ENCODE data around the gene FBXO40.

DNA sequence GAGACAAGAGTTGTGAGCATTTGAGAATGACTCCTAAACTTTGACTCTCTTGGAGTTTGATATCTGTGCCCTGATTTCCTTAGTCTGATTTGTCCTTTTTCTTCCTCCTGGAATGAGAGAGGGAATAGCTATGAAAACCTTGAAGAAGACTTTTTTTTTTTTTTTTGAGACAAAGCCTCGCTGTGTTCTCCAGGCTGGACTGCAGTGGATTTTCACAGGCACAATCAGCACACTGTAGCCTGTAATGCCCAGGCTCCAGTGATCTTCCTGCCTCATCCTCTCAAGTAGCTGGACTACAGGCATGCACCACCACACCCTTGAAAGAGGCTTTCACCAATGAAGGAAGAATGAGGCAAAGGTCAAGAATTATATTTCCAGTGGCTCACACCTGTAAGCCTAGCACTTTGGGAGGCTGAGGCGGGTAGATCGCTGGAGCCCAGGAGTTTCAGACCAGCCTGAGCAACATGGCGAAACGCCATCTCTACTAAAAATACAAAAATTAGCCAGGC lies 35.7 kb upstream of the FBXO40 start:
- TF ChIP-seq, protein P1, sequence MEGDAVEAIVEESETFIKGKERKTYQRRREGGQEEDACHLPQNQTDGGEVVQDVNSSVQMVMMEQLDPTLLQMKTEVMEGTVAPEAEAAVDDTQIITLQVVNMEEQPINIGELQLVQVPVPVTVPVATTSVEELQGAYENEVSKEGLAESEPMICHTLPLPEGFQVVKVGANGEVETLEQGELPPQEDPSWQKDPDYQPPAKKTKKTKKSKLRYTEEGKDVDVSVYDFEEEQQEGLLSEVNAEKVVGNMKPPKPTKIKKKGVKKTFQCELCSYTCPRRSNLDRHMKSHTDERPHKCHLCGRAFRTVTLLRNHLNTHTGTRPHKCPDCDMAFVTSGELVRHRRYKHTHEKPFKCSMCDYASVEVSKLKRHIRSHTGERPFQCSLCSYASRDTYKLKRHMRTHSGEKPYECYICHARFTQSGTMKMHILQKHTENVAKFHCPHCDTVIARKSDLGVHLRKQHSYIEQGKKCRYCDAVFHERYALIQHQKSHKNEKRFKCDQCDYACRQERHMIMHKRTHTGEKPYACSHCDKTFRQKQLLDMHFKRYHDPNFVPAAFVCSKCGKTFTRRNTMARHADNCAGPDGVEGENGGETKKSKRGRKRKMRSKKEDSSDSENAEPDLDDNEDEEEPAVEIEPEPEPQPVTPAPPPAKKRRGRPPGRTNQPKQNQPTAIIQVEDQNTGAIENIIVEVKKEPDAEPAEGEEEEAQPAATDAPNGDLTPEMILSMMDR (IDR thresholded peaks at IDR 0.05; ENCODE audit: borderline replicate concordance, extremely low read depth, low read length, poor library complexity, severe bottlenecking) = no peak
- no peak for TF ChIP-seq EZH2 (IDR thresholded peaks at IDR 0.05; ENCODE audit: borderline replicate concordance, low read depth, low read length, severe bottlenecking)

All from DND-41 (cell line).